HEK293T (cell line): ENCODE results near the gene ARL14.
A peak's percentile ranks its signal among the peaks of the same experiment; 100 is the strongest.
"Not testable (repeated sequence)": the region's sequence is repeated elsewhere in the genome, so short reads cannot be mapped to it uniquely, and the experiment has no call there.

ENCODE experiments used
- CTCF ChIA-PET: fragments of 350-600 bp; formaldehyde crosslinking; extraction: SDS; loops from one replicate; lab custom pipeline; 2021; ENCODE audit warnings: antibody characterized with exemption, inconsistent platforms; lab: Yijun Ruan, JAX
- POLR2A ChIA-PET: fragments of 350-600 bp; formaldehyde crosslinking; extraction: SDS; loops from one replicate; lab custom pipeline; 2020; ENCODE audit warnings: antibody characterized with exemption, inconsistent platforms; lab: Yijun Ruan, JAX
- DNase-seq: peaks from one replicate; pipeline ENCODE4 v3.0.0; 2012; ENCODE audit warnings: mixed read lengths; ENCODE audit errors: extremely low spot score
- ARNT ChIP-seq: fragments of 450-650 bp; IDR thresholded peaks from 2 replicates; pipeline ENCODE4 v1.6.1; 2017; ENCODE audit warnings: mild to moderate bottlenecking
- BHLHE40 ChIP-seq: fragments of 450-650 bp; IDR thresholded peaks from 2 replicates; pipeline ENCODE4 v1.6.1; 2016; ENCODE audit warnings: mild to moderate bottlenecking, moderate library complexity, borderline replicate concordance
- CTBP1 ChIP-seq: fragments of 450-650 bp; IDR thresholded peaks from 2 replicates; pipeline ENCODE4 v1.6.1; 2016; ENCODE audit warnings: borderline replicate concordance
- ELF4 ChIP-seq: fragments of 450-650 bp; IDR thresholded peaks from 2 replicates; pipeline ENCODE4 v1.6.1; 2017; ENCODE audit warnings: antibody characterized with exemption
- FOXA1 ChIP-seq: fragments of 450-650 bp; IDR thresholded peaks from 2 replicates; pipeline ENCODE4 v1.6.1; 2016; ENCODE audit warnings: mild to moderate bottlenecking
- FOXK2 ChIP-seq: fragments of 450-650 bp; IDR thresholded peaks from 2 replicates; pipeline ENCODE4 v1.6.1; 2016; ENCODE audit warnings: mild to moderate bottlenecking
- FOXM1 ChIP-seq: fragments of 450-650 bp; IDR thresholded peaks from 2 replicates; pipeline ENCODE4 v1.6.1; 2017; ENCODE audit warnings: mild to moderate bottlenecking, borderline replicate concordance
- HDGF ChIP-seq: fragments of 450-650 bp; IDR thresholded peaks from 2 replicates; pipeline ENCODE4 v1.6.1; 2017; ENCODE audit warnings: antibody characterized with exemption, borderline replicate concordance
- L3MBTL2 ChIP-seq: fragments of 450-650 bp; conservative IDR thresholded peaks from 2 replicates; pipeline ENCODE4 v1.6.1; 2016; ENCODE audit warnings: mild to moderate bottlenecking
- LEF1 ChIP-seq: fragments of 450-650 bp; IDR thresholded peaks from 2 replicates; pipeline ENCODE4 v1.6.1; 2017; ENCODE audit warnings: mild to moderate bottlenecking, borderline replicate concordance
- NFRKB ChIP-seq: fragments of 450-650 bp; IDR thresholded peaks from 2 replicates; pipeline ENCODE4 v1.6.1; 2016; ENCODE audit warnings: mild to moderate bottlenecking, moderate library complexity
- PKNOX1 ChIP-seq: fragments of 450-650 bp; IDR thresholded peaks from 2 replicates; pipeline ENCODE4 v1.6.1; 2016
- SP1 ChIP-seq: fragments of 450-650 bp; IDR thresholded peaks from 2 replicates; pipeline ENCODE4 v1.6.1; 2017
- SUZ12 ChIP-seq: fragments of 450-650 bp; IDR thresholded peaks from 2 replicates; pipeline ENCODE4 v1.6.1; 2016; ENCODE audit warnings: mild to moderate bottlenecking
- TARDBP ChIP-seq: fragments of 450-650 bp; IDR thresholded peaks from 2 replicates; pipeline ENCODE4 v1.6.1; 2016
- ZNF384 ChIP-seq: fragments of 450-650 bp; IDR thresholded peaks from 2 replicates; pipeline ENCODE4 v1.6.1; 2016

ARL14 gene

GRCh38 chr3:160703974-160704373 is 27.0 kb downstream of the ARL14 start:
- DNase-seq: no peak
- ChIA-PET CTCF (no interaction called here), POLR2A (no interaction called here)
- TF ChIP-seq CTBP1 (no peak), L3MBTL2 (no peak), ELF4 (no peak), ARNT (no peak), FOXA1 (no peak), SP1 (no peak), ZNF384 (no peak), BHLHE40 (no peak), TARDBP (no peak), FOXK2 (no peak), HDGF (no peak), FOXM1 (no peak), LEF1 (no peak), PKNOX1 (no peak), NFRKB (no peak), SUZ12 (no peak)

GRCh38 chr3:160707187-160707794 is 30.3 kb downstream of the ARL14 start:
- ChIA-PET POLR2A (no interaction called here), CTCF (no interaction called here)
- peak; percentile 54 for DNase-seq
- no peak for TF ChIP-seq ARNT
- TF ChIP-seq L3MBTL2: no peak
- no peak for TF ChIP-seq SP1
- TF ChIP-seq CTBP1: no peak
- no peak for TF ChIP-seq PKNOX1
- no peak for TF ChIP-seq ZNF384
- TF ChIP-seq FOXM1: no peak
- no peak for TF ChIP-seq FOXA1

GRCh38 chr3:160709477-160710182 is 32.7 kb downstream of the ARL14 start:
- no peak for TF ChIP-seq ARNT
- no peak for TF ChIP-seq LEF1
- no peak for TF ChIP-seq NFRKB
- no peak for TF ChIP-seq PKNOX1
- TF ChIP-seq BHLHE40: no peak
- TF ChIP-seq CTBP1: no peak
- no peak for TF ChIP-seq L3MBTL2
- ChIA-PET CTCF (no interaction called here), POLR2A (no interaction called here)
- DNase-seq: no peak

GRCh38 chr3:160713144-160713543 is 36.2 kb downstream of the ARL14 start:
- DNase-seq, CTCF ChIA-PET, POLR2A ChIA-PET: not testable (repeated sequence)

GRCh38 chr3:160719710-160720109 is 42.8 kb downstream of the ARL14 start:
- POLR2A ChIA-PET: no interaction called here
- CTCF ChIA-PET: no interaction called here
- TF ChIP-seq SUZ12 (no peak), ZNF384 (no peak), L3MBTL2 (no peak), ELF4 (no peak), FOXA1 (no peak), BHLHE40 (no peak), SP1 (no peak), NFRKB (no peak), FOXK2 (no peak), PKNOX1 (no peak), FOXM1 (no peak), CTBP1 (no peak), TARDBP (no peak), HDGF (no peak), LEF1 (no peak), ARNT (no peak)
- no peak for DNase-seq

GRCh38 chr3:160720123-160720746 is 43.3 kb downstream of the ARL14 start:
- TF ChIP-seq FOXA1 (no peak), HDGF (no peak), SP1 (no peak), ELF4 (no peak), SUZ12 (no peak), CTBP1 (no peak), FOXK2 (no peak), PKNOX1 (no peak)
- DNase-seq: peak; percentile 20
- ChIA-PET CTCF (no interaction called here), POLR2A (no interaction called here)
